Measurements from ENCODE around the gene CUL9.

DNA sequence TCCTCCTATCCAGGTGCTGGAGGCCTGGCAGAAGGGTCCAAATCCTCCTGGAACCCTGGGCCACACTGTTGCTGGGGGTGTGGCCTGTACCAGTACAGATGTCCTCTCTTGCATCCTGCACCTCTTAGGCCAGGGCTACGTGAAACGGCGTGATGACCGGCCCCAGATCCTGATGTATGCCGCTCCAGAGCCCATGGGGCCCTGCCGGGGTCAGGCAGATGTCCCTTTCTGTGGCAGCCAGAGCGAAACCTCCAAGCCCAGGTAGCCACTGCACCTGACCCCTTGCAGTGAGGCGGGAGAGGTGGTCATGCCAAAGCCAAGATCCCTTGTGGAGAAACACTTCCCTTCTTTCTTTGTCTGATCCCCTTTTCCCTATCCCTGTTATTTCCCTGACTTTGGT is 33.1 kb downstream of the CUL9 start:
- no peak for TF ChIP-seq CTCF (IDR thresholded peaks at IDR 0.05)
- no peak for TF ChIP-seq POLR2AphosphoS5 (IDR thresholded peaks at IDR 0.05)

Data from prostate gland (tissue), 2 donors.